PC-9 (cell line): ENCODE results near the gene CDC73.

Experiments used
- EZH2 ChIP-seq: fragments of 200-600 bp; sonication (generic); IDR thresholded peaks from 2 replicates; pipeline ENCODE4 v1.8.0; 2017; ENCODE audit warnings: antibody characterized with exemption, low read depth
- TF ChIP-seq, protein P1 (sequence below): fragments of 200-600 bp; sonication (generic); conservative IDR thresholded peaks from 2 replicates; pipeline ENCODE4 v1.6.1; 2017; ENCODE audit warnings: mixed run types, antibody characterized with exemption, mild to moderate bottlenecking, moderate library complexity

DNA sequence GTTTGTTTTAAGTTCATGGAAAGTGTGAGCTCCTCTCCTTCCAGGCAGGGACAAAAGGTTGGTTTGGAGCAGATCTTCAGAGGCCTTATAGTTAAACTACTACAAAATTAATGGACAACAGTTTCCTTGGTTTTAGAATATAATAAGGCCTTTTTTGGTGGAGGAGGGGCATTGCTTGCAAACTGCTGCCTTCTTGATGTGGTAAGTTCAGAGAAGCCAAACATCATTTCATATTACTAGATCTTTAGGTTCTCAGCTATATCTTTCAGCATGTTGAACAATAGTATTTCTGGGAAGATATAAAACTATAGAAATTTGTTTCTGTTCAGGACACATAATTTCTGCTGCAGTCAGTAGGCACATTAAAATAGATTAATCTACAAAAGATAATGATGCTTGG, 162.4 kb downstream of the CDC73 start:
- TF ChIP-seq, protein P1, sequence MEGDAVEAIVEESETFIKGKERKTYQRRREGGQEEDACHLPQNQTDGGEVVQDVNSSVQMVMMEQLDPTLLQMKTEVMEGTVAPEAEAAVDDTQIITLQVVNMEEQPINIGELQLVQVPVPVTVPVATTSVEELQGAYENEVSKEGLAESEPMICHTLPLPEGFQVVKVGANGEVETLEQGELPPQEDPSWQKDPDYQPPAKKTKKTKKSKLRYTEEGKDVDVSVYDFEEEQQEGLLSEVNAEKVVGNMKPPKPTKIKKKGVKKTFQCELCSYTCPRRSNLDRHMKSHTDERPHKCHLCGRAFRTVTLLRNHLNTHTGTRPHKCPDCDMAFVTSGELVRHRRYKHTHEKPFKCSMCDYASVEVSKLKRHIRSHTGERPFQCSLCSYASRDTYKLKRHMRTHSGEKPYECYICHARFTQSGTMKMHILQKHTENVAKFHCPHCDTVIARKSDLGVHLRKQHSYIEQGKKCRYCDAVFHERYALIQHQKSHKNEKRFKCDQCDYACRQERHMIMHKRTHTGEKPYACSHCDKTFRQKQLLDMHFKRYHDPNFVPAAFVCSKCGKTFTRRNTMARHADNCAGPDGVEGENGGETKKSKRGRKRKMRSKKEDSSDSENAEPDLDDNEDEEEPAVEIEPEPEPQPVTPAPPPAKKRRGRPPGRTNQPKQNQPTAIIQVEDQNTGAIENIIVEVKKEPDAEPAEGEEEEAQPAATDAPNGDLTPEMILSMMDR: no peak
- TF ChIP-seq EZH2: no peak
